Large intestine (tissue), 3 donors: ENCODE data around the gene DEDD. TPM values are rescaled to one million over a fixed set of nuclear protein-coding genes. Genes with fewer than 3 reads are reported as not detected.

Experiments used
- DNase-seq, 2 donors: peaks; one replicate each; pipeline versions ENCODE4 v3.0.0 to v3.0.0-alpha.2; 2013
- H3K27ac ChIP-seq: one replicate; pipeline ENCODE4 v1.5.1; 2013; ENCODE audit warnings: low read length
- H3K27me3 ChIP-seq: 2 replicates; pipeline ENCODE4 v1.6.1; 2013; ENCODE audit warnings: low read length; ENCODE audit not compliant: control insufficient read depth, insufficient read depth
- H3K36me3 ChIP-seq: 2 replicates; pipeline ENCODE4 v1.6.1; 2013; ENCODE audit warnings: low read length; ENCODE audit not compliant: control insufficient read depth, insufficient read depth
- H3K4me1 ChIP-seq: one replicate; pipeline ENCODE4 v1.6.1; 2013; ENCODE audit warnings: low read length; ENCODE audit not compliant: control insufficient read depth, insufficient read depth
- H3K4me3 ChIP-seq: one replicate; pipeline ENCODE4 v1.5.1; 2013; ENCODE audit warnings: low read length
- H3K9me3 ChIP-seq: one replicate; pipeline ENCODE4 v1.6.1; 2013; ENCODE audit warnings: mild to moderate bottlenecking, low read depth, low read length, moderate library complexity; ENCODE audit not compliant: control insufficient read depth
- WGBS: methylation state at CpG from one replicate; pipeline ENCODE4 v1.1.5; 2013; ENCODE audit warnings: low lambda C conversion rate; ENCODE audit not compliant: insufficient coverage; 5-methylcytosine and 5-hydroxymethylcytosine counted together
- polyA plus RNA-seq: library from polyadenylated mRNA; unstranded; fragments of 120-200 nt; gene quantifications from one replicate; pipeline ENCODE4 v1.2.1, GENCODE V29; 2013

DEDD gene
- polyA plus RNA-seq, 1 donor, result 33.0 TPM

- peak within 1 kb of the TSS; percentile 93 for H3K27ac ChIP-seq
- H3K4me1 ChIP-seq, result peaks cover 4% of the 10 kb centered on the region
- peak; percentile 84 to 95 for DNase-seq
- H3K4me3 ChIP-seq, result peak within 1 kb of the TSS; percentile 77
- H3K27me3 ChIP-seq, result no peaks in the 10 kb centered on the region
- 0% methylated on average over 6 of the region's 33 CpGs for WGBS
- no peaks in the 10 kb centered on the region for H3K9me3 ChIP-seq
- peaks cover 18% of the 10 kb centered on the region for H3K36me3 ChIP-seq
Measured at GRCh38 chr1:161153682-161154337, 21.3 kb upstream of the DEDD start, which contains the start of gene UFC1. Gene UFC1 (plus strand): TSS chr1:161153978. CDS start chr1:161153998, 20 bp downstream.

GRCh38 chr1:161153176-161153575 lies 20.7 kb upstream of the DEDD start:
- Histone ChIP-seq H3K36me3 (peaks cover 15% of the 10 kb centered on the region), H3K27ac (peak overlapping the region; percentile 93), H3K4me3 (peak overlapping the region; percentile 77), H3K4me1 (no peaks in the 10 kb centered on the region), H3K27me3 (no peaks in the 10 kb centered on the region), H3K9me3 (no peaks in the 10 kb centered on the region)
- no CpG with 5 or more reads among the region's 9 CpGs for WGBS
- no peak for DNase-seq

GRCh38 chr1:161145832-161146231 lies 13.4 kb upstream of the DEDD start:
- WGBS, result 86% methylated on average over 1 of the region's 3 CpGs

GRCh38 chr1:161140755-161141400 lies 8.4 kb upstream of the DEDD start:
- no peak for DNase-seq
- H3K9me3 ChIP-seq, result no peaks in the 10 kb centered on the region
- no peak overlapping the region for H3K4me3 ChIP-seq
- no peaks in the 10 kb centered on the region for H3K36me3 ChIP-seq
- WGBS, result 95% methylated on average over 2 of the region's 29 CpGs
- no peaks in the 10 kb centered on the region for H3K4me1 ChIP-seq
- H3K27me3 ChIP-seq, result no peaks in the 10 kb centered on the region
- no peak overlapping the region for H3K27ac ChIP-seq

More at GRCh38 chr1:161145832-161146231, 13.4 kb upstream of the DEDD start:
- Histone ChIP-seq H3K36me3 (no peaks in the 10 kb centered on the region), H3K27me3 (no peaks in the 10 kb centered on the region), H3K27ac (no peak overlapping the region), H3K4me3 (no peak overlapping the region), H3K4me1 (no peaks in the 10 kb centered on the region), H3K9me3 (no peaks in the 10 kb centered on the region)
- no peak for DNase-seq

- Histone ChIP-seq H3K4me3 (no peak overlapping the region), H3K27me3 (no peaks in the 10 kb centered on the region), H3K9me3 (no peaks in the 10 kb centered on the region), H3K27ac (no peak overlapping the region), H3K36me3 (no peaks in the 10 kb centered on the region), H3K4me1 (no peaks in the 10 kb centered on the region)
- DNase-seq, result peak in 1 of 2 donors; percentile 35
- WGBS, result no CpG with 5 or more reads among the region's 1 CpG
Measured at GRCh38 chr1:161139766-161140165, 7.3 kb upstream of the DEDD start.

GRCh38 chr1:161138431-161138830 lies 6.0 kb upstream of the DEDD start:
- no peaks in the 10 kb centered on the region for H3K36me3 ChIP-seq
- no peaks in the 10 kb centered on the region for H3K4me1 ChIP-seq
- WGBS, result 75% methylated on average over 1 of the region's 1 CpG
- no peak overlapping the region for H3K27ac ChIP-seq
- H3K4me3 ChIP-seq, result no peak overlapping the region
- DNase-seq, result no peak
- H3K9me3 ChIP-seq, result no peaks in the 10 kb centered on the region
- H3K27me3 ChIP-seq, result no peaks in the 10 kb centered on the region

- H3K36me3 ChIP-seq, result no peaks in the 10 kb centered on the region
- no peak overlapping the region for H3K27ac ChIP-seq
- H3K4me3 ChIP-seq, result no peak overlapping the region
- DNase-seq, result no peak
- no peaks in the 10 kb centered on the region for H3K4me1 ChIP-seq
- no peaks in the 10 kb centered on the region for H3K27me3 ChIP-seq
- WGBS, result no CpG with 5 or more reads among the region's 3 CpGs
- no peaks in the 10 kb centered on the region for H3K9me3 ChIP-seq
Measured at GRCh38 chr1:161137881-161138280, 5.4 kb upstream of the DEDD start.

GRCh38 chr1:161133220-161133740 lies 813 bp upstream of the DEDD start:
- DNase-seq, result no peak
- no peaks in the 10 kb centered on the region for H3K9me3 ChIP-seq
- H3K27ac ChIP-seq, result peak overlapping the region; percentile 95
- 5% methylated on average over 6 of the region's 11 CpGs for WGBS
- H3K4me1 ChIP-seq, result peaks cover 5% of the 10 kb centered on the region
- peak overlapping the region; percentile 70 for H3K4me3 ChIP-seq
- H3K36me3 ChIP-seq, result peaks cover 15% of the 10 kb centered on the region
- no peaks in the 10 kb centered on the region for H3K27me3 ChIP-seq

GRCh38 chr1:161131523-161132409 lies 701 bp downstream of the DEDD start:
- H3K4me3 ChIP-seq, result peak overlapping the region; percentile 70
- H3K36me3 ChIP-seq, result peaks cover 30% of the 10 kb centered on the region
- no peaks in the 10 kb centered on the region for H3K9me3 ChIP-seq
- WGBS, result 0% methylated on average over 3 of the region's 22 CpGs
- DNase-seq, result peak; percentile 22 to 39
- no peaks in the 10 kb centered on the region for H3K27me3 ChIP-seq
- H3K27ac ChIP-seq, result peak overlapping the region; percentile 65
- peaks cover 5% of the 10 kb centered on the region for H3K4me1 ChIP-seq

- WGBS, result 83% methylated on average over 1 of the region's 1 CpG
- Histone ChIP-seq H3K36me3 (peaks cover 40% of the 10 kb centered on the region), H3K4me1 (peaks cover 5% of the 10 kb centered on the region), H3K9me3 (no peaks in the 10 kb centered on the region), H3K27me3 (no peaks in the 10 kb centered on the region), H3K27ac (no peak overlapping the region), H3K4me3 (no peak overlapping the region)
- no peak for DNase-seq
Measured at GRCh38 chr1:161130266-161130665, 2.2 kb downstream of the DEDD start.
